Measurements from ENCODE around the gene JAK1.
"Not testable (repeated sequence)": the region's sequence is repeated elsewhere in the genome, so short reads cannot be mapped to it uniquely, and the experiment has no call there.

JAK1 gene

DNA sequence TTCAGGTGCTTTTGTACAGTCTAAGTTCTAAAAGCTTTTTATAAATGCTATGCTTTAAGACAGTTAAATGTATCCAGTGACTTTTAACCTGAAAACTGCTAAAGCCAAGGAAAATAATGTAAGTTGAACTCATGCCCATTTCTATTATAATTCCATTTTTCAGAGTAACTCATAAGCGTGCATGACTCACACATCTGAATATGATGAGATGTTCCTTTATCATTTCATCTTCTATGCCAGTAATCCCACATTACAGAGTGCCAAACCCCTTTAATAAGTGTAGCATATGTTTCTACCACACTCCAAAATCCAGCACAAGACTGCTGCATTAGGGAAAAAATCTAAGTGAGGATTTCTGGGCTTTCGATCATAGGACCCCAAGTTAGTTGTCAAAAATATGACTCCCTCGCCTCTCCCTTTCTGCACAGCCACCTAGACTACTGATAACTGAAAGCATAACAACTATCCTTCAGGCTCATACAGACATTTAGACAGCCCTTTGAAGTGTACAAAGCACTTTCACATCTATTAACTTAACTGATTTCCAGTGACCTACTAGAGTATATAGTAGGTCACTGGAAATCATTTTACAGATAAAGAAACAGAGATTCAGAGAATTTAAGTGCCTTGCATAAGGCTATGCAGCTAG, 45.3 kb downstream of the JAK1 start:
- no peak for DNase-seq (ENCODE audit: low read depth)

DNA sequence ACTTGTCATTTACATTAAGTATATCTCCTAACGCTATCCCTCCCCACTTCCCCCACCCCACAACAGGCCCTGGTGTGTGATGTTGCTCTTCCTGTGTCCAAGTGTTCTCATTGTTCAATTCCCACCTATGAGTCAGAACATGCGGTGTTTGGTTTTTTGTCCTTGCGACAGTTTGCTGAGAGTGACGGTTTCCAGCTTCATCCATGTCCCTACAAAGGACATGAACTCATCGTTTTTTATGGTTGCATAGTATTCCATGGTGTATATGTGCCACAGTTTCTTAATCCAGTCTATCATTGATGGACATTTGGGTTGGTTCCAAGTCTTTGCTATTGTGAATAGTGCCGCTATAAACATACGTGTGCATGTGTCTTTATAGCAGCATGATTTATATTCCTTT, 47.2 kb downstream of the JAK1 start:
- not testable (repeated sequence) for DNase-seq (ENCODE audit: low read depth)

- no peak for DNase-seq (ENCODE audit: low read depth)
These were observed 48.4 kb downstream of the JAK1 start for GRCh38 chr1:64917907-64918306.

- peak; percentile 98 for DNase-seq (ENCODE audit: low read depth)
These were observed 49.0 kb downstream of the JAK1 start for GRCh38 chr1:64917328-64917861.

- DNase-seq (ENCODE audit: low read depth) = no peak
These were observed 50.7 kb downstream of the JAK1 start for GRCh38 chr1:64915381-64916274.

GRCh38 chr1:64913361-64914015, 52.9 kb downstream of the JAK1 start:
- no peak for DNase-seq (ENCODE audit: low read depth)

DNA sequence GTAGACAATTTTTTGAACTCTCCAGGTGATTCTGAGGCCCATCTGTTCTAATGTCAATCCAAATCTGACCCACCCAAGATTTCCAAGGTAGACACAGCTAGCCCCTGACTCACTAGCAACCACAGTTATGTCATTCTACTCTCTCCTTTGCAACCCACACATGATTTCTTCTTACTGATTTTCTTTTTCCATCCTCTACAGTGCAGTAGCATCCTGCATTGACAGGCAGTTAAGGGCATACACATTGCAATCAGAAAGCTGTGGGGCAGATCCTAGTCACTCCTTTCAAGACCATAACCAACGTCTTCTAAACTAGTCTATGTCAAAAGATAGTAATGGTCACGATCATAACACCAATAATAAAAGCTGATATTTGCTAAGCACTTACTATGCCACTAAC, 54.2 kb downstream of the JAK1 start:
- no peak for DNase-seq (ENCODE audit: low read depth)

GRCh38 chr1:64911326-64911725, 55.0 kb downstream of the JAK1 start:
- DNase-seq (ENCODE audit: low read depth) = no peak

DNA sequence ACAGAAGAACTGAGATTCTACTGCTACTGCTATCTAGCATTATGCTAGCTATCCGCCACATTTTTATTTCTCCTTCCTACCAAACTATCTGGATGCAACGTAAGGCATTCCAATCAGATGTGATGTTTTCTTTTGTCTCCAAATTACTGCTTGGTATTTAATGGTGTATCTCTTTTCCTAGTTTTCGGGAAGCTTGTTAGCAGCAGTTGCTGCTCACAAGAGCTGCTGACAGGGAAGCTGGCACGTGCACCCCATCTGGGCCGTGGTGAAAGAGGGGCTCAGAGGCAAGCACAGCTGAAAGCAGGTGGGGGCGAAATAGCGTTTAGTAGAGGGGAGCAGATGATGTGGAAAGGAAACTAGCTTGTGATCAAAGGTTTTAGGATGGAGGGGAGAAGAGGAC, 57.3 kb downstream of the JAK1 start:
- no peak for DNase-seq (ENCODE audit: low read depth)

GRCh38 chr1:64908575-64908974, 57.8 kb downstream of the JAK1 start:
- DNase-seq (ENCODE audit: low read depth) = no peak

DNA sequence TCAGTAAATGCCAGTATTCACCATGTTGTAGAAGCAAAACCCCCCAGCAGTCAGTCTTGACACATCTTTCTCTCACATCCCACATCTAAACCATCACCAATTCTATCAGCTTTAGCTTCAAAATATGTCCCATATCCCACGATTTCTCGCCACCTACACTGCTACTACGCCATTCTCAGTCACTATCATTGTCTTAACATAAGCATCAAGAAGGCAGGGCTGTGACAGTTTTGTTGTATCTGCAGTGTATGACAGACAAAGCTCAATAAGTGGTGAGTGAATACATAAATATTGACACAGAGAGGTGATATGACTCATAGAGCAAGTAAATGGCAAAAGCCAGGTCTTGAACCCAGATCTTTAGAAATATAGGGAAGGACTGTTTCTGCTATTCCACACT, 59.9 kb downstream of the JAK1 start:
- DNase-seq (ENCODE audit: low read depth) = no peak

DNA sequence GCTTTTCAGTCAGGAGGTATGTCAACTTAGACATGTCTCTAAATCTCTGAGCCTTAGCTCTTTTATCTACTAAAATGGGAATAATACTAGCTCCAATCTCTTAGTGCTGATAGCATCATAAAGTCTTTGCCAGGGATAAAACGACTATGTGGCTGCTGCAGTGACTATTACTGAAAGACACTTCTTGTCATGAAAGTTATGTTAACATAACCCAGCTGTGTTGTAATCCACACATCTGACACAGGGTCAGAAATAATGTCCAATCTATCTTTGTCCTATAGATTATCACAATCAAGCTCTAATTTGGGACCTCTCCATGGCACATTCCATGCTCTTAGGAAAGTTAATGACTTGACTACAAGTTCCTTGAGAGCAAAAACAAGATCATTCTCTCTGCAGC, 62.8 kb downstream of the JAK1 start:
- no peak for DNase-seq (ENCODE audit: low read depth)

GRCh38 chr1:64901663-64902062, 64.7 kb downstream of the JAK1 start:
- no peak for DNase-seq (ENCODE audit: low read depth)

DNA sequence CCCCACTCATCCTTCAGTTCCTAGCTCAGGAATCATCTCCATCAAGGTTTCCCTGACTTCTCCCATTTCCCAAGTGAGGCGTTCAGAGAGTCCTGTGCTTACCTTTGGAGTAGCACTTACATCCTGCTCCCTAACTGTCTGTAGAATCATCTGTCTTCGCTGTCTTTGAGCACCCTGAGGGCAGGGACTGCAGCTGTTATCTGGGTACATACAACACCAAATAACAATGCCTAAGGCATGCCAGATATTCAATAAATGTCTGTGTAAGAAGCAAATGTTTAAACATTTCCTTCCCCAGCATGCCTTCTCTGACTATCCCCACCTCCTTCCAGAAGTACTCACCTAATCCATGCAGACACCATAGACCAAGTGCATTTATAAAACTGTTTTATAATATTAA, 65.4 kb downstream of the JAK1 start:
- no peak for DNase-seq (ENCODE audit: low read depth)

DNA sequence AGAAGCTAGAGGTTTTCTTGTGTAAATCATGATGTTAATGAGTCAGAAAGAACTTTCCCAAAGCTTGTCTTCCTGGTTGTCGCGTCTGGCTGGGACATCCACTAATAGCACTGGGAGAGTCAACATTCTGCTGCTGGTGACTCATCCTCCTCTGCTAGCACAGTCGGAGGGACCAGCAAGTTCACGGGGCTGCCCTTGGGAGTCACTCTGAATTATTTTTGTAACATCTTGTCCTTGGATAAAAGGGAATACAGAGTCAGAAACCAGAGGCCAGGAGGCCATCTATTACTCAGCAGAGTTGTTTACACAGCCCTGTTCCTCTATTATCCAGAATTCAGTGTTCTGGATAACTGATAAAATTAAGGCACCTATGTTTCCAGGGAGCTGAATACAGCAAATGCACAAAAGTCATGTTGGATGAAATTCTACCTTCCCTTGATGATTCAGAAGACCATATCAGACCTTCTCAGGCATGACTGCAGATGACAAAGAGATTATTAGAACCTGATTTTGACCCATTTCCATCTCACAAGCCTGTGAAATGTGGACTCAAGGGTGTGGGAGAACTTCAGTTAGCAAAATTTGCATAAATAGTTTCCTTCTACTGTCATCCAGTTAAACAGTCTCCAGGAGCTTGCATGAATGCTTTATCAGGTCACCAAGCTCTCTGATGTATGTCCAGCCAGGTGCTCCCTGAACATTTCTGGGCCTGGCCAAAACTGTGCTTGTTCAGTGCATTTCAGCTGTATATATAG, 68.1 kb downstream of the JAK1 start:
- peak; percentile 88 for DNase-seq (ENCODE audit: low read depth)

GRCh38 chr1:64896551-64896950, 69.8 kb downstream of the JAK1 start:
- DNase-seq (ENCODE audit: low read depth) = no peak

GRCh38 chr1:64895500-64895899, 70.8 kb downstream of the JAK1 start:
- DNase-seq (ENCODE audit: low read depth) = no peak

DNA sequence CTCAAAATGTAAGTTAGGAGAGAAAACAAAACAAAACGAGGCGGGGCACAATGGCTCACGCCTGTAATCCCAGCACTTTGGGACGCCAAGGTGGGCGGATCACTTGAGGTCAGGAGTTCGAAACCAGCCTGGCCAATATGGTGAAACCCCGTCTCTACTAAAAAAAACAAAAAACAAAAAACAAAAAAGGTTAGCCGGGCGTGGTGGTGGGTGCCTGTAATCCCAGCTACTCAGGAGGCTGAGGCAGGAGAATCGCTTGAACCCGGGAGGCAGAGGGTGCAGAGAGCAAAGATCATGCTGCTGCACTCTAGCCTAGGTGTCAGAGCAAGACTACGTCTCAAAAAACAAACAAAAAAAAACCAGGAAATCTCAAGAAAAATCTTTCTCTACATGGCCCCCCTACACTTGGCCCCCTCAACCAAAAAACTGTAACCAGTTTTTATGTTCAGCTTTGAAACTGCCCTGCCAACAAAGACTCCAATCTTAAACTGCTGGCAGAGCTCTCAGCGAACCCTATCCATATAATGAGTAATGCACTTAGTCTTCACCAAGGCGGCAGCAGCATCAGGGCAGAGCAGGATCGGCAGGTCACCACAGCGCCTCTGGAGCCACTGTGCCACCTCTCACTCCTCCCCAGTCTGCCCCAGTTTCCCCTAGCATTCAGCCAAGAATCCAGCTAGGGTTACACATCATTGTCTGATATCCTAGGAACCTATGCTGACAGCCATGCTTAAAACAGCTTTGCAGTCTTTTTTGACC, 71.7 kb downstream of the JAK1 start:
- no peak for DNase-seq (ENCODE audit: low read depth)

- no peak for DNase-seq (ENCODE audit: low read depth)
These were observed 72.4 kb downstream of the JAK1 start for GRCh38 chr1:64893921-64894320.

DNA sequence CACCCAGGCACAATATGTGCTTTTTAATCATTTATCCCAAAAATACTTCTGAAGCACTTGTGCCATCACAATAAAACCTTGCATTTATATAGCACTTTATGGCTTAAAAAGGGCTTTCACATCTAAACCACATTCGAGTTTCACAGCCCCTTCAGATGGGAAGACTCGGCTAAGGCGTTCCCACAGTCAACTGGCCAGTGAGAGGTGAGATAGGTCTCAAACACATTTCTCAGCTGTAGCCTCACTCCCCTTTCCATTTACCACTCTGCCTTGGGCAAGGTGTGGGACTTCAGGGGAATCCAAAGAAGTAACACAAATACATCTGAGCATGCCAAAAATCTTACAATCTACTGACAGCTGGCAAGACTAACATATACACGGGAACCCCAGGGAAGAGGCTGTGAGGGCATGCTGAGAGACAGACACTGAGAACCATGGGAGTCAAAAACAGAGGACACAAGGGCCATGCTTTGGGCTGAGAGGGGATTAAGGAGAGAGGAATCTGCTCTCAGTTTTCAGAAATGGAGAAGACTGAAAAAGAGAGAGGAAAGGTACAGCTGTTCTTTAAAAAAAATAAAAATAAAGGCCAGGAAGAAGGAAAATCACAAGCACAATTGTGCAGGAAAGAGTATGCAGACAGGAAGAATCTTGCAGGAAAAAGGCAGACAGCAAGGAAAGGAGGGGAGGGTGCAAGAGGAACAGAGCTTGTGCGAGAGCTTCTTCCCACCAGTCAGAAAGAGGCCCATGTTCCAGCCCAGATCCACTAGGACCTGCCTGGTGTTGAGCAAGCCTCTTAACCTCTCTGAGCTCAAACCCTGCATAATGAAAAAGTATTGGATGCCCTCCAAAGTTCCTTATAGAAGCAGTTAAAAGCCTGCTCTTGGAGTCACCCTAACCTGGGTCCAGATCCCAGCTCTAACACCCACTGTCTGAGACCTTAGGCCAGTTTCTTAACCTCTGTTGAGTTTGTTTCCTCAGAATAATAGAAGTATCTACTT, 73.5 kb downstream of the JAK1 start:
- no peak for DNase-seq (ENCODE audit: low read depth)

Data from GM04504 (cell line).